Mesenchymal stem cell (in vitro differentiated cells and primary cell): ENCODE data around the gene GNAZ.

Experiments used
- DNase-seq: peaks from one replicate; pipeline ENCODE4 v3.0.0-alpha.2; 2013
- H2AFZ ChIP-seq: one replicate; pipeline ENCODE4 v1.6.1; 2013; ENCODE audit warnings: low read depth, mild to moderate bottlenecking, control low read depth, inconsistent platforms, low read length, moderate library complexity
- H2AK5ac ChIP-seq: 2 replicates; pipeline ENCODE4 v1.6.1; 2013; ENCODE audit warnings: low read length, moderate library complexity, mild to moderate bottlenecking, inconsistent platforms; ENCODE audit not compliant: severe bottlenecking
- H2BK120ac ChIP-seq: one replicate; pipeline ENCODE4 v1.6.1; 2013; ENCODE audit warnings: low read depth, mild to moderate bottlenecking, inconsistent platforms, low read length, moderate library complexity
- H2BK12ac ChIP-seq, 2 experiments: one replicate each; pipeline ENCODE4 v1.6.1; 2013; ENCODE audit warnings: inconsistent platforms in 2 of 2, low read length in 2 of 2, mild to moderate bottlenecking in 2 of 2, moderate library complexity in 2 of 2, control low read depth in 1 of 2
- H2BK15ac ChIP-seq: one replicate; pipeline ENCODE4 v1.6.1; 2013; ENCODE audit warnings: mild to moderate bottlenecking, low read depth, inconsistent platforms; ENCODE audit not compliant: poor library complexity, severe bottlenecking
- H2BK5ac ChIP-seq: 2 replicates; pipeline ENCODE4 v1.6.1; 2013; ENCODE audit warnings: low read depth, mild to moderate bottlenecking, low read length, control low read depth, inconsistent platforms; ENCODE audit not compliant: poor library complexity, severe bottlenecking
- H3K14ac ChIP-seq, 2 experiments: one replicate each; pipeline ENCODE4 v1.6.1; 2013; ENCODE audit warnings: inconsistent platforms in 2 of 2, low read length in 2 of 2, control low read depth in 1 of 2, mild to moderate bottlenecking in 1 of 2, moderate library complexity in 1 of 2
- H3K18ac ChIP-seq, 2 experiments: one replicate each; pipeline ENCODE4 v1.6.1; 2013; ENCODE audit warnings: inconsistent platforms in 2 of 2, low read length in 2 of 2, control low read depth in 1 of 2, low read depth in 1 of 2, mild to moderate bottlenecking in 1 of 2
- H3K23ac ChIP-seq, 2 experiments: one replicate each; pipeline ENCODE4 v1.6.1; 2013; ENCODE audit warnings: inconsistent platforms in 2 of 2, low read length in 2 of 2, mild to moderate bottlenecking in 2 of 2, moderate library complexity in 2 of 2, control low read depth in 1 of 2
- H3K27ac ChIP-seq: 2 replicates; pipeline ENCODE4 v1.5.1; 2013; ENCODE audit warnings: mild to moderate bottlenecking, moderate library complexity, low read length, control low read depth, inconsistent platforms; ENCODE audit not compliant: poor library complexity, severe bottlenecking
- H3K27me3 ChIP-seq, 2 experiments: 2 replicates each; pipeline versions ENCODE4 v1.6.1 to v1.7.0; 2013; ENCODE audit warnings: low read length in 2 of 2, mild to moderate bottlenecking in 2 of 2, moderate library complexity in 2 of 2, control low read depth in 1 of 2, inconsistent platforms in 1 of 2; ENCODE audit not compliant: control insufficient read depth in 1 of 2, insufficient read depth in 1 of 2
- H3K36me3 ChIP-seq, 2 experiments: 2 replicates each; pipeline versions ENCODE4 v1.6.1 to v1.7.0; 2013; ENCODE audit warnings: low read length in 2 of 2, control low read depth in 1 of 2, inconsistent platforms in 1 of 2, low read depth in 1 of 2, mild to moderate bottlenecking in 1 of 2; ENCODE audit not compliant: insufficient read depth in 2 of 2, control insufficient read depth in 1 of 2
- H3K4ac ChIP-seq, 2 experiments: one replicate each; pipeline ENCODE4 v1.6.1; 2013; ENCODE audit warnings: inconsistent platforms in 2 of 2, low read length in 2 of 2, mild to moderate bottlenecking in 2 of 2, moderate library complexity in 2 of 2, control low read depth in 1 of 2, low read depth in 1 of 2
- H3K4me1 ChIP-seq: 2 replicates; pipeline ENCODE4 v1.6.1; 2013; ENCODE audit warnings: low read depth, low read length, control low read depth; ENCODE audit not compliant: control insufficient read depth, insufficient read depth
- H3K4me2 ChIP-seq: 2 replicates; pipeline ENCODE4 v1.6.1; 2013; ENCODE audit warnings: low read length, mild to moderate bottlenecking, inconsistent platforms; ENCODE audit not compliant: poor library complexity, severe bottlenecking
- H3K4me3 ChIP-seq, 2 experiments: 2 replicates each; pipeline versions ENCODE4 v1.5.1 to v1.7.0; 2013; ENCODE audit warnings: low read length in 2 of 2, mild to moderate bottlenecking in 2 of 2, control low read depth in 1 of 2, low read depth in 1 of 2; ENCODE audit not compliant: insufficient read depth in 1 of 2
- H3K79me1 ChIP-seq: replicated peaks from 2 replicates; pipeline ENCODE4 v1.6.1; 2013; ENCODE audit warnings: mild to moderate bottlenecking, control low read depth, low read length, inconsistent platforms; ENCODE audit not compliant: poor library complexity, severe bottlenecking
- H3K9ac ChIP-seq: 2 replicates; pipeline ENCODE4 v1.7.0; 2013; ENCODE audit warnings: mild to moderate bottlenecking, low read length, moderate library complexity
- H3K9me3 ChIP-seq: 2 replicates; pipeline ENCODE4 v1.7.0; 2013; ENCODE audit warnings: mild to moderate bottlenecking, low read length; ENCODE audit not compliant: control insufficient read depth
- H4K8ac ChIP-seq: one replicate; pipeline ENCODE4 v1.6.1; 2013; ENCODE audit warnings: inconsistent platforms, mild to moderate bottlenecking, low read length, moderate library complexity
- H4K91ac ChIP-seq: one replicate; pipeline ENCODE4 v1.6.1; 2013; ENCODE audit warnings: mild to moderate bottlenecking, low read length, inconsistent platforms
- WGBS: methylation state at CpG from one replicate; pipeline ENCODE4 v1.1.7; 2013; ENCODE audit warnings: mixed read lengths; 5-methylcytosine and 5-hydroxymethylcytosine counted together

Gene GNAZ

GRCh38 chr22:23069502-23070357 is 589 bp upstream of the GNAZ start:
- Histone ChIP-seq H3K79me1 (no peaks in the 10 kb centered on the region), H3K18ac (no peak overlapping the region), H2AK5ac (no peak overlapping the region), H3K4me2 (peak overlapping the region; percentile 86), H3K23ac (no peak overlapping the region), H3K14ac (no peak overlapping the region), H2BK5ac (no peak overlapping the region), H3K4ac (no peak overlapping the region), H3K27me3 (peaks cover 54 to 61% of the 10 kb centered on the region in 2 experiments), H2BK12ac (no peak overlapping the region), H3K27ac (no peak overlapping the region), H3K4me1 (peaks cover 22% of the 10 kb centered on the region), H2BK120ac (no peak overlapping the region), H3K4me3 (peak overlapping the region; percentile 48 to 81), H2AFZ (no peak overlapping the region), H3K9ac (peak overlapping the region; percentile 67), H4K8ac (no peak overlapping the region), H3K9me3 (no peaks in the 10 kb centered on the region), H4K91ac (no peak overlapping the region), H2BK15ac (no peak overlapping the region), H3K36me3 (peaks cover 0 to 4% of the 10 kb centered on the region in 2 experiments)
- peak; percentile 80 for DNase-seq
- WGBS: 11% methylated on average over 26 of the region's 74 CpGs

- Histone ChIP-seq H2AFZ (no peak overlapping the region), H3K9me3 (no peaks in the 10 kb centered on the region), H2BK120ac (no peak overlapping the region), H3K79me1 (no peaks in the 10 kb centered on the region), H3K23ac (no peak overlapping the region), H3K27me3 (peaks cover 48 to 58% of the 10 kb centered on the region in 2 experiments), H2BK15ac (no peak overlapping the region), H3K14ac (no peak overlapping the region), H3K36me3 (peaks cover 0 to 4% of the 10 kb centered on the region in 2 experiments), H3K4me2 (no peak overlapping the region), H3K4ac (no peak overlapping the region), H4K91ac (no peak overlapping the region), H4K8ac (no peak overlapping the region), H2BK5ac (no peak overlapping the region), H3K9ac (no peak overlapping the region), H2AK5ac (no peak overlapping the region), H3K18ac (no peak overlapping the region), H3K4me1 (peaks cover 26% of the 10 kb centered on the region), H3K4me3 (peak overlapping the region in 1 of 2 experiments; percentile 58), H3K27ac (no peak overlapping the region), H2BK12ac (no peak overlapping the region)
- 70% methylated on average over 29 of the region's 29 CpGs for WGBS
- no peak for DNase-seq
Measured at GRCh38 chr22:23071230-23072076, 1.1 kb downstream of the GNAZ start.

- Histone ChIP-seq H2BK120ac (no peak overlapping the region), H2BK12ac (no peak overlapping the region), H3K23ac (no peak overlapping the region), H3K4me1 (peaks cover 26% of the 10 kb centered on the region), H3K27ac (no peak overlapping the region), H4K8ac (no peak overlapping the region), H2BK5ac (no peak overlapping the region), H2AK5ac (no peak overlapping the region), H3K27me3 (peaks cover 42 to 53% of the 10 kb centered on the region in 2 experiments), H3K14ac (no peak overlapping the region), H3K4me3 (no peak overlapping the region), H3K36me3 (peaks cover 0 to 4% of the 10 kb centered on the region in 2 experiments), H3K18ac (no peak overlapping the region), H2AFZ (no peak overlapping the region), H3K4ac (no peak overlapping the region), H3K9me3 (no peaks in the 10 kb centered on the region), H3K9ac (no peak overlapping the region), H3K79me1 (no peaks in the 10 kb centered on the region), H4K91ac (no peak overlapping the region), H2BK15ac (no peak overlapping the region), H3K4me2 (no peak overlapping the region)
- WGBS: 90% methylated on average over 10 of the region's 11 CpGs
- DNase-seq: no peak
Measured at GRCh38 chr22:23072077-23072910, 2.0 kb downstream of the GNAZ start.
